Liver (tissue), 9 donors: ENCODE data around the gene TRIM14. TPM values are rescaled to one million over a fixed set of nuclear protein-coding genes. Genes with fewer than 3 reads are reported as not detected.

Source experiments
- DNase-seq: peaks from one replicate; pipeline ENCODE4 v3.0.0-alpha.2; 2017; ENCODE audit warnings: low spot score
- H3K27ac ChIP-seq, 2 donors: one replicate each; pipeline ENCODE4 v1.7.0; 2013; ENCODE audit warnings: inconsistent platforms in 2 of 2, low read length in 2 of 2, control low read depth in 1 of 2, low read depth in 1 of 2, mild to moderate bottlenecking in 1 of 2
- H3K27me3 ChIP-seq, 4 donors: one replicate each; pipeline versions ENCODE4 v1.6.1 to v1.7.0; 2013; ENCODE audit warnings: low read length in 3 of 4, inconsistent platforms in 1 of 4, mild to moderate bottlenecking in 1 of 4, moderate library complexity in 1 of 4; ENCODE audit not compliant: control insufficient read depth in 4 of 4, insufficient read depth in 4 of 4
- H3K36me3 ChIP-seq, 4 donors: one replicate each; pipeline versions ENCODE4 v1.6.1 to v1.7.0; 2013; ENCODE audit warnings: low read length in 3 of 4, mild to moderate bottlenecking in 3 of 4, low read depth in 1 of 4, moderate library complexity in 1 of 4; ENCODE audit not compliant: control insufficient read depth in 4 of 4, insufficient read depth in 3 of 4
- H3K4me1 ChIP-seq, 4 donors: one replicate each; pipeline versions ENCODE4 v1.6.1 to v1.7.0; 2013; ENCODE audit warnings: low read length in 3 of 4, mild to moderate bottlenecking in 3 of 4, moderate library complexity in 1 of 4; ENCODE audit not compliant: control insufficient read depth in 4 of 4, insufficient read depth in 4 of 4
- H3K4me3 ChIP-seq, 3 donors: one replicate each; pipeline versions ENCODE4 v1.6.1 to v1.7.0; 2013; ENCODE audit warnings: low read length in 3 of 3, control low read depth in 1 of 3, low read depth in 1 of 3, mild to moderate bottlenecking in 1 of 3
- H3K9ac ChIP-seq, 2 donors: one replicate each; pipeline ENCODE4 v1.7.0; 2013; ENCODE audit warnings: low read length in 2 of 2, mild to moderate bottlenecking in 2 of 2, moderate library complexity in 2 of 2, control low read depth in 1 of 2, low read depth in 1 of 2
- H3K9me3 ChIP-seq, 4 donors: one replicate each; pipeline versions ENCODE4 v1.6.1 to v1.7.0; 2013; ENCODE audit warnings: low read length in 3 of 4; ENCODE audit not compliant: control insufficient read depth in 4 of 4
- EGR1 ChIP-seq, 2 donors: IDR thresholded peaks; 2 replicates each; pipeline ENCODE4 v1.6.1; 2016 to 2018; ENCODE audit warnings: antibody characterized with exemption in 2 of 2, low read depth in 2 of 2
- FOXA1 ChIP-seq: IDR thresholded peaks from 2 replicates; pipeline ENCODE4 v1.6.1; 2016; ENCODE audit warnings: antibody characterized with exemption
- FOXA2 ChIP-seq: IDR thresholded peaks from 2 replicates; pipeline ENCODE4 v1.6.1; 2016; ENCODE audit warnings: antibody characterized with exemption
- HNF4A ChIP-seq, 2 donors: conservative IDR thresholded peaks; 2 replicates each; pipeline ENCODE4 v1.6.1; 2016; ENCODE audit warnings: antibody characterized with exemption in 2 of 2, mild to moderate bottlenecking in 2 of 2
- HNF4G ChIP-seq: IDR thresholded peaks from 2 replicates; pipeline ENCODE4 v1.6.1; 2016; ENCODE audit warnings: antibody characterized with exemption
- JUND ChIP-seq, 2 donors: IDR thresholded peaks; 2 replicates each; pipeline ENCODE4 v1.6.1; 2016; ENCODE audit warnings: antibody characterized with exemption in 2 of 2
- NR2F2 ChIP-seq: IDR thresholded peaks from 2 replicates; pipeline ENCODE4 v1.6.1; 2016; ENCODE audit warnings: antibody characterized with exemption
- RAD21 ChIP-seq, 2 donors: IDR thresholded peaks; 2 replicates each; pipeline ENCODE4 v1.6.1; 2016; ENCODE audit warnings: antibody characterized with exemption in 2 of 2, mild to moderate bottlenecking in 2 of 2
- RXRA ChIP-seq, 2 donors: IDR thresholded peaks; 2 replicates each; pipeline ENCODE4 v1.6.1; 2017 to 2018; ENCODE audit warnings: antibody characterized with exemption in 2 of 2, mild to moderate bottlenecking in 1 of 2
- SP1 ChIP-seq: IDR thresholded peaks from 2 replicates; pipeline ENCODE4 v1.6.1; 2018; ENCODE audit warnings: antibody characterized with exemption, mild to moderate bottlenecking
- TAF1 ChIP-seq: conservative IDR thresholded peaks from 2 replicates; pipeline ENCODE4 v1.6.1; 2016; ENCODE audit warnings: antibody characterized with exemption, mild to moderate bottlenecking
- YY1 ChIP-seq: IDR thresholded peaks from 2 replicates; pipeline ENCODE4 v1.6.1; 2016; ENCODE audit warnings: antibody characterized with exemption, mild to moderate bottlenecking
- WGBS: extraction: QIAGEN DNeasy Blood & Tissue Kit; methylation state at CpG from one replicate; pipeline ENCODE4 v1.1.7; 2013; 5-methylcytosine and 5-hydroxymethylcytosine counted together
- polyA plus RNA-seq, 2 donors: library from polyadenylated mRNA; stranded (reverse) in 1 of 2; unstranded in 1 of 2; fragments of 200-250 nt in 1 of 2; fragments of >200 nt in 1 of 2; fragmentation: Nextera tagmentation in 1 of 2; extraction: Ambion mirVana in 1 of 2; gene quantifications; one replicate each; pipeline versions ENCODE4 v1.2.1 to v1.2.3, GENCODE V29; 2013 to 2015
- total RNA-seq, 2 donors: library from RNA; depleted of rRNA; stranded (reverse); fragments of >200 nt; gene quantifications; one replicate each; pipeline ENCODE4 v1.2.3, GENCODE V29; 2014
- TF ChIP-seq, protein P1 (sequence below): IDR thresholded peaks from 2 replicates; pipeline ENCODE4 v1.6.1; 2016; ENCODE audit warnings: antibody characterized with exemption
- TF ChIP-seq, protein P2 (sequence below): IDR thresholded peaks from 2 replicates; pipeline ENCODE4 v1.6.1; 2016; ENCODE audit warnings: antibody characterized with exemption
- TF ChIP-seq, protein P3 (sequence below): IDR thresholded peaks from 2 replicates; pipeline ENCODE4 v1.6.1; 2016; ENCODE audit warnings: antibody characterized with exemption
- TF ChIP-seq, protein P4 (sequence below): IDR thresholded peaks from 2 replicates; pipeline ENCODE4 v1.6.1; 2016; ENCODE audit warnings: antibody characterized with exemption, mild to moderate bottlenecking
- TF ChIP-seq, protein P5 (sequence below): fragments of 150-350 bp; IDR thresholded peaks from 2 replicates; pipeline ENCODE4 v1.5.1; 2017; ENCODE audit warnings: improper control_type of control experiment, low read depth, low read length; ENCODE audit not compliant: missing input control
- donor health status: healthy.
- donor health status: healthy.
- donor health status: healthy.
- donor health status: healthy.
- donor health status: healthy.

Gene TRIM14
- total and polyA plus RNA-seq, 4 donors, result 15.2 to 22.0 (median 17.8) TPM

DNA sequence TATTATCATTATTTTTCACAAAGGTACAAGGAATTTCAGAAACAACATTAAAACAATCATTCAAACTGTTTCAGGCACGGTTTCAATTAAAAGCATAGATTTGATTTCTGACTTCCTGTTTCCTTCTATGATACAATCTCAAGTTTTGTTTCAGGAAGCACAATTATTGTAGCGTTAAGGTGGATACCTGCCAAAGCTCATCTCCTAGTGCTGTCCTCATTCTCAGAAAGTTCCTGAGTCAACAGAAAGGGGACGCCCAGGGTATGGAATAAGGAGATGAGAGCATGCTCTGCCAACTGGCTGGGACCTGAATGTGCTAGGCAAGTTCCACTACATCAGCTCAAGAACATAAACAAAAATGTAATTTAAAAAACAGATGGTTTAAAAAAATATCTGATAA lies 2.0 kb upstream of the TRIM14 start:
- no peak for DNase-seq
- peaks cover 2 to 16% (median 10%) of the 10 kb centered on the region in 4 donors for H3K4me1 ChIP-seq
- H3K9ac ChIP-seq, result no peak overlapping the region
- H3K4me3 ChIP-seq, result no peak overlapping the region
- TF ChIP-seq JUND (IDR thresholded peaks at IDR 0.05) (no peak), YY1 (no peak), RXRA (IDR thresholded peaks at IDR 0.05) (no peak), EGR1 (IDR thresholded peaks at IDR 0.05; ENCODE audit: low read depth in 2 of 2) (no peak), HNF4G (no peak), SP1 (no peak), FOXA1 (no peak)
- TF ChIP-seq, protein P1, sequence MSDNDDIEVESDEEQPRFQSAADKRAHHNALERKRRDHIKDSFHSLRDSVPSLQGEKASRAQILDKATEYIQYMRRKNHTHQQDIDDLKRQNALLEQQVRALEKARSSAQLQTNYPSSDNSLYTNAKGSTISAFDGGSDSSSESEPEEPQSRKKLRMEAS, result no peak
- 44% methylated on average over 3 of the region's 3 CpGs for WGBS
- peaks cover 0 to 3% (median 2%) of the 10 kb centered on the region in 4 donors for H3K36me3 ChIP-seq
- H3K27ac ChIP-seq, result no peak overlapping the region
- no peaks in the 10 kb centered on the region for H3K9me3 ChIP-seq
- H3K27me3 ChIP-seq, result no peaks in the 10 kb centered on the region

DNA sequence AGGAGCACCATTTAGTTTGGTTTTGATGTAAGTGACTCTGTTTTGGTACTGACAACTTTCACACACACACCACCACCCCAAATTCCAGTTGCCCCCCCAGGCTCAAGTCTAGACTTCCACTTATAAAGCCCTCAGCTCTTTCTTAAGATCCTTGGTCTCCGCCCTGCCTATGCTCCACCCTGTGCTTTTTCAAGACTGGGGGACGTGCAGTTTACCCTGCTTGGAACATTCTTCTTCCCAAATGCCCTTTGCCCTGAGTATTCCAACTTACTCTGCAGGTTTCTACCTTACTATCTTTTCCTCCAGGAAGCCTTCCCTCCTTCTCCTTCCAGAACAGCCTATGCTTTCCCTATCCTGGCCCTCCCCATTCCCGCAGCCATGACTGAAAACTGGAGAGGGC lies 1.5 kb upstream of the TRIM14 start:
- no peak overlapping the region for H3K4me3 ChIP-seq
- H3K27me3 ChIP-seq, result no peaks in the 10 kb centered on the region
- peaks cover 0 to 3% (median 2%) of the 10 kb centered on the region in 4 donors for H3K36me3 ChIP-seq
- DNase-seq, result no peak
- H3K9ac ChIP-seq, result no peak overlapping the region
- no peaks in the 10 kb centered on the region for H3K9me3 ChIP-seq
- no peak for TF ChIP-seq HNF4G
- TF ChIP-seq, protein P2, sequence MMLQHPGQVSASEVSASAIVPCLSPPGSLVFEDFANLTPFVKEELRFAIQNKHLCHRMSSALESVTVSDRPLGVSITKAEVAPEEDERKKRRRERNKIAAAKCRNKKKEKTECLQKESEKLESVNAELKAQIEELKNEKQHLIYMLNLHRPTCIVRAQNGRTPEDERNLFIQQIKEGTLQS, result no peak
- no peak for TF ChIP-seq HNF4A (conservative IDR thresholded peaks at IDR 0.05)
- H3K4me1 ChIP-seq, result peaks cover 2 to 16% (median 10%) of the 10 kb centered on the region in 4 donors
- H3K27ac ChIP-seq, result no peak overlapping the region
- 76% methylated on average over 3 of the region's 3 CpGs for WGBS

DNA sequence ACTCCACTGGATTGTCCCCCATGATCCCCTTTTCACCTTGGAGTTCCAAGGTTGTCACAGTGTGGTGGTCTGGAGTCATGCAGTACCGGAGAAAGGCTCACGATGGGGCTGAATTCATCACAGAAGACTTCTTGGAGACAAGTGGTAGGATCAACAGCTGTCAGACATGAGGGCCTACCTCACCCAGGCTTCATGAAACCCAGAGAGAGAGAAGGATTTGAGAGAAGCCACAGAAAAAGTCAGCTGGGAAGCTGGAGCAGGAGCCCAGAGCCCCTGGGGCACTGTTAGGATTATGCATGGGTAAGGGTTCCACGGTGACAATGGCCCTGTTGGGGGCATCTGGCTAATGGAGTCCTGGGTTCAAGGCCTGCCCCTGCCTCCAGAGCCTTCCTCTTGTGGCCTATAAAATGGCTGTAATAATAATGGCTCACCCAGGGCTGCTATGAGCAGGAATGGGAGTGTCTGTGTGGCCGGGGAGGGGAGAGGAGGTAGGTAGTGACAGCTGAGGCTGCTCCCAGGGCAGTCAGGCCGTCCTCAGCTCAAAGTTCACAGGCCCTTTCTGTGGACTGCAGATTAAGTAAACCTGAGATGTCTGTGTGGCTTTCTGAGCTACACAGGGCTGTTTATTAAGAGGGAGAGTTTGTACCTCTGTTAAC lies 910 bp downstream of the TRIM14 start:
- peak overlapping the region in 1 of 2 donors; percentile 82 for H3K9ac ChIP-seq
- peak; percentile 46 for DNase-seq
- 38% methylated on average over 5 of the region's 5 CpGs for WGBS

More for the DNA sequence above, 910 bp downstream of the TRIM14 start:
- peaks cover 2 to 16% (median 10%) of the 10 kb centered on the region in 4 donors for H3K4me1 ChIP-seq
- H3K27ac ChIP-seq, result peak overlapping the region; percentile 73 to 89
- peak overlapping the region; percentile 78 to 90 (median 86) for H3K4me3 ChIP-seq
- H3K9me3 ChIP-seq, result no peaks in the 10 kb centered on the region
- TF ChIP-seq HNF4G (peak; percentile 92), JUND (IDR thresholded peaks at IDR 0.05) (peak in 1 of 2 donors; percentile 55), YY1 (peak; percentile 84), RAD21 (IDR thresholded peaks at IDR 0.05) (peak; percentile 26 to 30), RXRA (IDR thresholded peaks at IDR 0.05) (peak; percentile 73 to 86), HNF4A (conservative IDR thresholded peaks at IDR 0.05) (peak; percentile 98 to 99), NR2F2 (peak; percentile 31), TAF1 (peak; percentile 61), SP1 (peak; percentile 88), FOXA1 (no peak), FOXA2 (peak; percentile 20)
- TF ChIP-seq, protein P3, sequence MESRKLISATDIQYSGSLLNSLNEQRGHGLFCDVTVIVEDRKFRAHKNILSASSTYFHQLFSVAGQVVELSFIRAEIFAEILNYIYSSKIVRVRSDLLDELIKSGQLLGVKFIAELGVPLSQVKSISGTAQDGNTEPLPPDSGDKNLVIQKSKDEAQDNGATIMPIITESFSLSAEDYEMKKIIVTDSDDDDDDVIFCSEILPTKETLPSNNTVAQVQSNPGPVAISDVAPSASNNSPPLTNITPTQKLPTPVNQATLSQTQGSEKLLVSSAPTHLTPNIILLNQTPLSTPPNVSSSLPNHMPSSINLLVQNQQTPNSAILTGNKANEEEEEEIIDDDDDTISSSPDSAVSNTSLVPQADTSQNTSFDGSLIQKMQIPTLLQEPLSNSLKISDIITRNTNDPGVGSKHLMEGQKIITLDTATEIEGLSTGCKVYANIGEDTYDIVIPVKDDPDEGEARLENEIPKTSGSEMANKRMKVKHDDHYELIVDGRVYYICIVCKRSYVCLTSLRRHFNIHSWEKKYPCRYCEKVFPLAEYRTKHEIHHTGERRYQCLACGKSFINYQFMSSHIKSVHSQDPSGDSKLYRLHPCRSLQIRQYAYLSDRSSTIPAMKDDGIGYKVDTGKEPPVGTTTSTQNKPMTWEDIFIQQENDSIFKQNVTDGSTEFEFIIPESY, result no peak
- TF ChIP-seq, protein P4, sequence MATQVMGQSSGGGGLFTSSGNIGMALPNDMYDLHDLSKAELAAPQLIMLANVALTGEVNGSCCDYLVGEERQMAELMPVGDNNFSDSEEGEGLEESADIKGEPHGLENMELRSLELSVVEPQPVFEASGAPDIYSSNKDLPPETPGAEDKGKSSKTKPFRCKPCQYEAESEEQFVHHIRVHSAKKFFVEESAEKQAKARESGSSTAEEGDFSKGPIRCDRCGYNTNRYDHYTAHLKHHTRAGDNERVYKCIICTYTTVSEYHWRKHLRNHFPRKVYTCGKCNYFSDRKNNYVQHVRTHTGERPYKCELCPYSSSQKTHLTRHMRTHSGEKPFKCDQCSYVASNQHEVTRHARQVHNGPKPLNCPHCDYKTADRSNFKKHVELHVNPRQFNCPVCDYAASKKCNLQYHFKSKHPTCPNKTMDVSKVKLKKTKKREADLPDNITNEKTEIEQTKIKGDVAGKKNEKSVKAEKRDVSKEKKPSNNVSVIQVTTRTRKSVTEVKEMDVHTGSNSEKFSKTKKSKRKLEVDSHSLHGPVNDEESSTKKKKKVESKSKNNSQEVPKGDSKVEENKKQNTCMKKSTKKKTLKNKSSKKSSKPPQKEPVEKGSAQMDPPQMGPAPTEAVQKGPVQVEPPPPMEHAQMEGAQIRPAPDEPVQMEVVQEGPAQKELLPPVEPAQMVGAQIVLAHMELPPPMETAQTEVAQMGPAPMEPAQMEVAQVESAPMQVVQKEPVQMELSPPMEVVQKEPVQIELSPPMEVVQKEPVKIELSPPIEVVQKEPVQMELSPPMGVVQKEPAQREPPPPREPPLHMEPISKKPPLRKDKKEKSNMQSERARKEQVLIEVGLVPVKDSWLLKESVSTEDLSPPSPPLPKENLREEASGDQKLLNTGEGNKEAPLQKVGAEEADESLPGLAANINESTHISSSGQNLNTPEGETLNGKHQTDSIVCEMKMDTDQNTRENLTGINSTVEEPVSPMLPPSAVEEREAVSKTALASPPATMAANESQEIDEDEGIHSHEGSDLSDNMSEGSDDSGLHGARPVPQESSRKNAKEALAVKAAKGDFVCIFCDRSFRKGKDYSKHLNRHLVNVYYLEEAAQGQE, result no peak
- TF ChIP-seq, protein P5, sequence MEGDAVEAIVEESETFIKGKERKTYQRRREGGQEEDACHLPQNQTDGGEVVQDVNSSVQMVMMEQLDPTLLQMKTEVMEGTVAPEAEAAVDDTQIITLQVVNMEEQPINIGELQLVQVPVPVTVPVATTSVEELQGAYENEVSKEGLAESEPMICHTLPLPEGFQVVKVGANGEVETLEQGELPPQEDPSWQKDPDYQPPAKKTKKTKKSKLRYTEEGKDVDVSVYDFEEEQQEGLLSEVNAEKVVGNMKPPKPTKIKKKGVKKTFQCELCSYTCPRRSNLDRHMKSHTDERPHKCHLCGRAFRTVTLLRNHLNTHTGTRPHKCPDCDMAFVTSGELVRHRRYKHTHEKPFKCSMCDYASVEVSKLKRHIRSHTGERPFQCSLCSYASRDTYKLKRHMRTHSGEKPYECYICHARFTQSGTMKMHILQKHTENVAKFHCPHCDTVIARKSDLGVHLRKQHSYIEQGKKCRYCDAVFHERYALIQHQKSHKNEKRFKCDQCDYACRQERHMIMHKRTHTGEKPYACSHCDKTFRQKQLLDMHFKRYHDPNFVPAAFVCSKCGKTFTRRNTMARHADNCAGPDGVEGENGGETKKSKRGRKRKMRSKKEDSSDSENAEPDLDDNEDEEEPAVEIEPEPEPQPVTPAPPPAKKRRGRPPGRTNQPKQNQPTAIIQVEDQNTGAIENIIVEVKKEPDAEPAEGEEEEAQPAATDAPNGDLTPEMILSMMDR, result no peak
- TF ChIP-seq, protein P1, result peak; percentile 66
- peaks cover 0 to 1% (median 0%) of the 10 kb centered on the region in 4 donors for H3K36me3 ChIP-seq
- H3K27me3 ChIP-seq, result no peaks in the 10 kb centered on the region
